HCT116 (cell line): ENCODE measurements around the gene IGFBP4. TPM values are rescaled to one million over a fixed set of nuclear protein-coding genes. Genes with fewer than 3 reads are reported as not detected.

ENCODE experiments used
- ELF1 ChIP-seq: IDR thresholded peaks from 2 replicates; pipeline ENCODE4 v1.6.1; 2012; ENCODE audit warnings: low read depth, borderline replicate concordance
- EZH2 ChIP-seq: fragments of 200-600 bp; sonication (generic); IDR thresholded peaks from 2 replicates; pipeline ENCODE4 v1.6.1; 2017; ENCODE audit warnings: antibody characterized with exemption, mixed run types
- POLR2A ChIP-seq: IDR thresholded peaks from 2 replicates; pipeline ENCODE4 v1.7.0; 2011; ENCODE audit warnings: borderline replicate concordance; ENCODE audit not compliant: insufficient read depth, insufficient read length; ENCODE audit errors: extremely low read depth
- POLR2AphosphoS5 ChIP-seq: IDR thresholded peaks from 2 replicates; pipeline ENCODE4 v1.6.1; 2011; ENCODE audit warnings: mild to moderate bottlenecking, low read depth, low read length, moderate library complexity
- SP1 ChIP-seq: IDR thresholded peaks from 2 replicates; pipeline ENCODE4 v1.6.1; 2012; ENCODE audit warnings: low read depth
- SRF ChIP-seq: IDR thresholded peaks from 2 replicates; pipeline ENCODE4 v1.6.1; 2012; ENCODE audit warnings: low read depth
- TCF7L2 ChIP-seq: IDR thresholded peaks from 2 replicates; pipeline ENCODE4 v1.7.0; 2011; ENCODE audit warnings: borderline replicate concordance, inconsistent platforms; ENCODE audit not compliant: insufficient read depth, insufficient read length; ENCODE audit errors: extremely low read depth
- ZFX ChIP-seq: fragments of 450-650 bp; IDR thresholded peaks from 2 replicates; pipeline ENCODE4 v1.6.1; 2017
- ZNF274 ChIP-seq: fragments of 200-500 bp; sonication (Bioruptor generic); IDR thresholded peaks from 2 replicates; pipeline ENCODE4 v1.6.1; 2014; ENCODE audit warnings: mild to moderate bottlenecking, low read depth, low read length, inconsistent platforms
- total RNA-seq: library from RNA; stranded (reverse); gene quantifications from one replicate; pipeline ENCODE4 v1.2.1, GENCODE V29; 2021; ENCODE audit not compliant: unreplicated experiment
- TF ChIP-seq, protein P1 (sequence below): IDR thresholded peaks from 2 replicates; pipeline ENCODE4 v1.6.1; 2012; ENCODE audit warnings: low read depth
- TF ChIP-seq, protein P2 (sequence below): IDR thresholded peaks from 2 replicates; pipeline ENCODE4 v1.6.1; 2012

Gene IGFBP4
- total RNA-seq, 1 experiment from 2014 or later = 2.0 TPM

DNA sequence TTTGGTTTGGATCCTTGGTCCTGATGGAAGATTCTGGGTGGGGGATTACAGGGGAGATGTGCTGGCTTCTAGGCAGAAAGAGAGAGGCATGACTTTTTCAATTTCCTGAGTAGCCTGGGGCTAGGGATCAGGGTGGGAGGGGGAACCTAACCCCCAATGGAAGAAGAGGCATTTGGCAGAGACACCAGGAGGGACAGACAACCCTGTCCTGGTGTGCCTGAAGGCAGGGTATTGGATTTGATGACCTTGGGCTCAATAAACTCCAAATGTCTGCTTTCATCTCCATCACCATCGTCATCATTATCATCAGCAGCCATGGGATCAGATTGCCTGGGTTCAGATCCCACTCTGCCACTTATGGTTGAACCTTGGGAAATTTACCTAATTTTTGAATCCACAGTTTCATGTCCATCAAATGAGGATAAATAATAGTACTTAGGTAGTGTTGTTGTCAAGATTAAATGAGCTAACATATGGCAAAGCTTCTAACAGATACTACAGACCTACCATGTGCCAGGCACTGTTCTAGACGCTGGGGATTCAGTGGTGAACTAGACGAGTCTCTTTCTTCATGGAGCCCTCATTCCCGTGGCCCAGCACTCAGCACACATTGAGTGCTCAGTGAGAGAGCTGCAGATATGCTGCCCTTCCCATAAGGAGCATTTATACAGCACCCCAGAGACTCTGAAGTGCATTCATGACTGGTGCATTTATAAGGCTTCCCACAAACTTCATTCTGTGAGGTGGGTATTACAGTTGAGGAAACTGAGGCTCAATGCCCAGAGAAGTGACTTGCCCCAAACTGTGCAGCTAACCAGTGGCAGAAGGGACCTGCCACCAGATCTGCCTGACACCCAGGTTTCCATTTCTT, 26.8 kb downstream of the IGFBP4 start (continued):
- TF ChIP-seq, protein P1, sequence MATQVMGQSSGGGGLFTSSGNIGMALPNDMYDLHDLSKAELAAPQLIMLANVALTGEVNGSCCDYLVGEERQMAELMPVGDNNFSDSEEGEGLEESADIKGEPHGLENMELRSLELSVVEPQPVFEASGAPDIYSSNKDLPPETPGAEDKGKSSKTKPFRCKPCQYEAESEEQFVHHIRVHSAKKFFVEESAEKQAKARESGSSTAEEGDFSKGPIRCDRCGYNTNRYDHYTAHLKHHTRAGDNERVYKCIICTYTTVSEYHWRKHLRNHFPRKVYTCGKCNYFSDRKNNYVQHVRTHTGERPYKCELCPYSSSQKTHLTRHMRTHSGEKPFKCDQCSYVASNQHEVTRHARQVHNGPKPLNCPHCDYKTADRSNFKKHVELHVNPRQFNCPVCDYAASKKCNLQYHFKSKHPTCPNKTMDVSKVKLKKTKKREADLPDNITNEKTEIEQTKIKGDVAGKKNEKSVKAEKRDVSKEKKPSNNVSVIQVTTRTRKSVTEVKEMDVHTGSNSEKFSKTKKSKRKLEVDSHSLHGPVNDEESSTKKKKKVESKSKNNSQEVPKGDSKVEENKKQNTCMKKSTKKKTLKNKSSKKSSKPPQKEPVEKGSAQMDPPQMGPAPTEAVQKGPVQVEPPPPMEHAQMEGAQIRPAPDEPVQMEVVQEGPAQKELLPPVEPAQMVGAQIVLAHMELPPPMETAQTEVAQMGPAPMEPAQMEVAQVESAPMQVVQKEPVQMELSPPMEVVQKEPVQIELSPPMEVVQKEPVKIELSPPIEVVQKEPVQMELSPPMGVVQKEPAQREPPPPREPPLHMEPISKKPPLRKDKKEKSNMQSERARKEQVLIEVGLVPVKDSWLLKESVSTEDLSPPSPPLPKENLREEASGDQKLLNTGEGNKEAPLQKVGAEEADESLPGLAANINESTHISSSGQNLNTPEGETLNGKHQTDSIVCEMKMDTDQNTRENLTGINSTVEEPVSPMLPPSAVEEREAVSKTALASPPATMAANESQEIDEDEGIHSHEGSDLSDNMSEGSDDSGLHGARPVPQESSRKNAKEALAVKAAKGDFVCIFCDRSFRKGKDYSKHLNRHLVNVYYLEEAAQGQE = no peak
- no peak for TF ChIP-seq EZH2
- TF ChIP-seq TCF7L2 = no peak
- TF ChIP-seq ZNF274 = no peak
- no peak for TF ChIP-seq ELF1
- no peak for TF ChIP-seq POLR2AphosphoS5
- no peak for TF ChIP-seq SP1
- no peak for TF ChIP-seq SRF
- TF ChIP-seq, protein P2, sequence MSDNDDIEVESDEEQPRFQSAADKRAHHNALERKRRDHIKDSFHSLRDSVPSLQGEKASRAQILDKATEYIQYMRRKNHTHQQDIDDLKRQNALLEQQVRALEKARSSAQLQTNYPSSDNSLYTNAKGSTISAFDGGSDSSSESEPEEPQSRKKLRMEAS = no peak
- TF ChIP-seq ZFX = no peak
- no peak for TF ChIP-seq POLR2A
